ENCODE data around the gene NDUFB11. TPM values are rescaled to one million over a fixed set of nuclear protein-coding genes. Genes with fewer than 3 reads are reported as not detected.

Gene NDUFB11
- total RNA-seq, 1 donor from 2014 or later = 212 TPM

DNA sequence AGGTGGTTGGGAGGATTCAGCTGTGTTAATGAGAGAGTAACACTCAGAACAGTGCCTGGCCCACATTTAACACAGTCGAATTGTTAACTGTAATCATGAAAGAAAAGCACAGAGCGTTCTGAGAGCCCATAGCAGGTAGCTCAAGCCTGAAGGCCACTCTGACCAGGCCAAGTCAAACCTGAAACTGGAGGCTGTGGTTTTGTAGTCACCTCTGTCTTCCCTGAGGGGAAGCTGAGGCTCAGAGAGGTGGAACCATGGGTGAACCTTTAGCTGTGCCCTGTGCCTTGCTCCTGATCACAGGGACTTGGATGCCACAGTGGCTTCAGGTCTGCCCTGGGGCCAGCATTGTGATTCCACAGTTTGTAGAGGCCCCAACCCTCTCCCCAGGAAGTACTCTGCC is 32.6 kb upstream of the NDUFB11 start:
- intact Hi-C loops (cut with DNase I) = no loop called here
- ATAC-seq (no peak), DNase-seq (ENCODE audit: missing footprints) (no peak)

DNA sequence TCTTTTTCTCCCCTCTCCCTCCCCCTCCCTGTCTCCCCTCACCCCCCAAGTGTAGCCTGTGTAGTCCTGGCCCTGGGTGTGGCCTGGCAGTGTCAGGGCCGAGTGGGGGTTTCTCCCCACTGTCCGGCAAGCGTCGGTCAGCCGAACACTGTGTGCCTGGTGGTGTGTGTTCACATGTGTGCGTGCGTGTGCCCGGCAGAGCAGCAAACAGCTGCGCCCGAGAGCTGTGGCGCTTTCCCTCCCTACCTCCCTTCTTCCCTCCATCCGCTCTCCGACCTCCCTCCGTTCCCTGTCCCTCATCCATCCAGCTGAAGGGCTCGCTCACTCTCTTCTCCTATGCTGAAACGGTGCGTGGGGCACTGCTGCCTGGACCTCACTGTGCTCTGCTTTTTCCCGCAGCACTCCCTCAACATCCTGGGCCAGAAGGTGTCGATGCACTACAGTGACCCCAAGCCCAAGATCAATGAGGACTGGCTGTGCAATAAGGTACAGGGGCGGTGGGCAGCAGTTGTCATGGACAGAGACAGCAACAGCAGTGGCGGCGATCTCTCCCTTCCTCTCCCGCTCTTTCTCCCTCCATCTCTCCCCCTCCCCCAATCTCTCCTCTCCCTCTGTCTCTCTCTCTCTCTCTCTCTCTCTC is 31.7 kb upstream of the NDUFB11 start:
- DNase-seq (ENCODE audit: missing footprints) = no peak
- intact Hi-C loops (cut with DNase I) = no loop called here
- ATAC-seq = no peak

DNA sequence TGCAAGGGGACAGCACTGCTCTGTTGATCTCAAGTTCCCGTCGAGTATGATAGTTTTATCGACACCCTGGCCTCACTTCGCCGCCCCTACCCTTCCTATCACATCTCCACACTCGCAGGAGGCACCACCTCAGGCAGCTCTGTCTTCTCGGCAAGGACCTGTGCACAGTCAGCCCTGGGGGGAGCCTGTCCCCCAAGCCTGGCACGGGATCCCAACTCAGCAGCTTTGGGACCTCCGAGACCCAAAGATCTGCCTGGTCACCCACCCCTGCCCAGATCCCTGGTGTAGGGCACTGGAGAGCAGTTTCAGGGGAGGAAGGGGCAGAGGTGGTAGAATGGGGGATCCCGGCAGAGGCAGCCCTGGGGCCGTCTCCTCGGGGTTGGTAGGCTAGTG is 31.1 kb upstream of the NDUFB11 start:
- DNase-seq (ENCODE audit: missing footprints) (no peak), ATAC-seq (no peak)
- intact Hi-C loops (cut with DNase I) = no loop called here

DNA sequence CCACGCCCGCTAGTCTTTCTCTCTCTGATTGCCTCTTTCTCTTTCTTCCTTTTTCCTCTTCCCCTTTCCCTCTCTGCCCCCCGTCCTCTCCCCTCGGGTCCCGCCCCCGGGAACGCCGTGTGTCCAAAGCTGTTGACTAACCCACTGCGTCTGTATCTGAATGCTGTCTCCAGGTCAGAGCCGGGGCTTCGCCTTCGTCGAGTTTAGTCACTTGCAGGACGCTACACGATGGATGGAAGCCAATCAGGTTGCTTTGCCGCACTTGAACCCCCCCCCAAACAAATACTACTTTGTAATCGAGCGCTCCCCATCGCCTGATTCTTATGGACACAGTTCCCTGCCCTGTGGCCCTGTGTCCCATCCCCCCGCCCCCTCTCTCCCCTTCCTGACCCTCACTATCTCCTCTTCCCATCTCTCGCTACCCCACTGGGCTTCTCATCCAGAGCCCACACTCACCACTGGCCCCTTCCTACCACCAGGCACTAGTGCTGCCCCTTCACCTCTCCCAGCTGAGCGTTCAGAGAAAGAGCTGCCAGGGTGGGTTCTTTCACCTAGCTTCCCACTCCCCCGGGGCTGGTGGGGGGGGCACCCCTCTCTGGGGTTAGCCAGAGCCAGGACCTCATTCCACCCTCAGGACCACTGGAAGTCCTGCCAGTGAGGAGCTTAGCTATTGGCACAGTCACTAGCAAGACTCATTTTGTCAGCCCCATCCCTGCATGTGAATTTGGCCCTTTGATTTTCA is 30.5 kb upstream of the NDUFB11 start:
- DNase-seq (ENCODE audit: missing footprints) = no peak
- ATAC-seq = no peak
- intact Hi-C loops (cut with DNase I) = no loop called here

DNA sequence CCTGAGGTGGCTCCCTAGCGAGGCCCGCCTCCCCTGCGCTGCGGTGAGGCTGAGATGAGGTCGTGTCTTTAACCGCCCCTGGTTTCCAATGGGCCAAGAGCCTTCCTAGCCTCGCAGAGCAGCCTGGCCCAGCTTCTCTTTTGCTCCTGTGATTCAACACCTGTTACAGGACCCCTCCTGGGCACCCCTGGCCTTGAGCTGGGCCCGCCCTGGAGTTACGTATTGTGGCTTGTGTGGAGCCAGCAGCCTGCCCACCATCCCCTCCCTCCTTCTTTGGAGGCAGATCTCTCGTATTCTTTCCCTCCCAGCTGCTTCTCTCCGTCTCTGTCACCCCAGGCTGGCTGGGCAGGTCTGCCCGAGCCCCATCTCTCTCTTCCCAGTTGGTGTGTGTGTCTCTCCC is 29.9 kb upstream of the NDUFB11 start:
- intact Hi-C loops (cut with DNase I) = no loop called here
- DNase-seq (ENCODE audit: missing footprints) (no peak), ATAC-seq (no peak)

DNA sequence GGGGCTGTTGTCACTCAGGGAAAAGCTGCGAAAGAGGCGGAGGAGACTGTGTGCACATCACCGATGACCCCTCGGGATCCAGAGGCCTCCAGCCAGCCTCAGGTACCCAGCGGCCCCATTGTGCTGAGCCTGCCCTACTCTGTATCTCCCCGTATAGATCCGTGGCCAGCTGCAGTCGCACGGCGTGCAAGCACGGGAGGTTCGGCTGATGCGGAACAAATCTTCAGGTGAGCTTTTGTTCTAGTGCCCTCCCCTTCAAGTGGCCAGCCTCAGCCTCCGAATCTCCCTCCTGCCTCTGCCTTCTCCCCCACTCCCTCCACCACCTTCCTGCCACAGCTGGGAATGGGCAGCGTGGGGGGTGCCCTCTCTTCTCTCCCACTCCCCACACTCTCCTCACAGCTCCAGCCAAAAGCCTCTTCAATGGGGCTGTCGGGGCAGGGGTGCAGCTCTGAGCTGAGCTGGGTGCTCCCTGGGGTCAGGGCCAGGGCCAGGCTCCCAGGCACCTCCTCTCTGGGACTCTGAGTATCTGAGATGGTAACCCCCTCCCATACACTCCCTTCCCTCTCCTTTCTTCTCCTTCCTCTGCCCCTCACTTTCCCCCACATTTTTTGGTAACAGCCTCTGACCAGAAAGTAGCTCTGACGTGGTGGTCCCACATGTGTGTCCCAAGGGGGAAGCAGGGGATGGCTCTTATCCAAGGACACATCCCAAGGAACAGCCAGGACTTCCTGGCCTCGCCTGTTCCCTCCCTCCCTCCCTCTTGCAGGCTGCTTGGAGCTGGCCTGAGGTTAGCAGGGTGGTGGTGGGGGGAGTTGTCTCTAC is 28.7 kb upstream of the NDUFB11 start:
- intact Hi-C loops (cut with DNase I) = no loop called here
- no peak for DNase-seq (ENCODE audit: missing footprints)
- no peak for ATAC-seq

DNA sequence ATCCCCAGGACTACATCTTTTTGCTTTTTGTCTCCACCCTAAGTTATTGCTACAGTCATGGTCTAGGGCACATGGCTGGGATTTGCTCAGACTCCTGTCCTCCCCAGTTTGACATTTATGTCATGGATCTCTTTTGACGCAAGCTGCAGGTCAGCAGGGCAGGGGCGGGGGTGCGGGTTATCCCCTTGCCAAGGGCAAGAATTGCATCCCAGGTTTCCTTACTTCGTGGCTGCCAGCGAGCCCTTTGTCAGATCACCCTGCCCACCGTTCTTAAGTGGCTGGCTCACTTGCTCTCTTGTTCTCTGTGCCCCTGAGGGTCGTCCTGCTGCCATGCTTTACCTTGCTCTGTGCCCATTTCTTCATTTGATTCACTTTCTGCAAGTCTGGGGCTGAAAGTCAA is 28.0 kb upstream of the NDUFB11 start:
- DNase-seq (ENCODE audit: missing footprints) (no peak), ATAC-seq (no peak)
- intact Hi-C loops (cut with DNase I) = no loop called here

DNA sequence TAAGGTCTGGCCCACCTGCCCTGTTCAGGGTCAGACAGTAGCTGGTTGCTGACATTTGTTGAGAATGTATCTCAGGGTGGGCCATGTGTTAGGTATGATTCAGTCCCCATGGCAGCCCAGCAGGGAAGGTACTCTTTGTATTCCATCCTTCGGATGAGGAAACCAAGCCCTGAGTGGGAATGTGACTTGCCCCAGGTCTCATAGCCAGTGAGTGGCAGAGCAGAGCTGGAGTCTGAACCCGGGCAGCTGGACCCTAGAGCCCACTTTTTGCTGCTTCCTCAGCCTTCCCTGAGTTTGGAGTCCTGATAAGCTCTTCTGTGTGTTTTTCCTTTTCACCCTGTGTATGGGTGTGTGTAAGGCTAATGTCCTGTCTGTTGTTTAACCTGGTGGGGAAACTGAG is 27.5 kb upstream of the NDUFB11 start:
- ATAC-seq (no peak), DNase-seq (ENCODE audit: missing footprints) (no peak)
- intact Hi-C loops (cut with DNase I) = no loop called here

DNA sequence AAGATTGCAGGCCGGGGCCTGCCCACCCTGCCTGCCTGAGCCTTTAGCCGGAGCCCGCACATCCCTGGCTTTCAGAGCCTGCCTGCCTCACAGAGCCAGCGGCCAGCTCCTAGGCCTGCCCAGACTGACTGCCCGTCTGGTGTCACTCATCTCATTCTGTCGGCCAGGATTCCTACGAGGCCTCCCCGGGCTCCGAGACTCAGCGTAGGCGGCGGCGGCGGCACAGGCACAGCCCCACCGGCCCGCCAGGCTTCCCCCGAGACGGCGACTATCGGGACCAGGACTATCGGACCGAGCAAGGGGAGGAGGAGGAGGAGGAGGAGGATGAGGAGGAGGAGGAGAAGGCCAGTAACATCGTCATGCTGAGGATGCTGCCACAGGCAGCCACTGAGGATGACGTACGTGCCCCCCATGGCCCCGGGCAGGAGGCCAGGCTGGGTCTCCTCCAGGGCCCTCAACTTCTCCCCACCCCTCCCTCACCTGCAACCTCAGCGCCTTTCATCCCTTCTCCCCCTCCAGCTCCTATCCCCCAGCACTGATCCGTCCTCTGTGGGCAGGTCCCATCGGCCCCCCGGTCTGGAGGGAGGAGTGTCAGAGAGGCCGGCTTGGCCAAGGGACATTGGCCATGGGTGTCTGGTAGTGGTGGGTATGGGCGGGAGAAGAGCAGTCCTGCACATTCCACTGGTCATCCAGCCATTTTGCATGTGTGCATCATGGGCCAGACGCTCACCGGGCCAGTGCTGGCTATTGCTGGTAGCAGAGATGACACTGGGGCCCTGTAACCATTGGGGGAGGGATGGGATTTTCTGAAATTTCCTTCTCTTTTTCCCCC is 26.6 kb upstream of the NDUFB11 start:
- intact Hi-C loops (cut with DNase I) = no loop called here
- no peak for ATAC-seq
- no peak for DNase-seq (ENCODE audit: missing footprints)

DNA sequence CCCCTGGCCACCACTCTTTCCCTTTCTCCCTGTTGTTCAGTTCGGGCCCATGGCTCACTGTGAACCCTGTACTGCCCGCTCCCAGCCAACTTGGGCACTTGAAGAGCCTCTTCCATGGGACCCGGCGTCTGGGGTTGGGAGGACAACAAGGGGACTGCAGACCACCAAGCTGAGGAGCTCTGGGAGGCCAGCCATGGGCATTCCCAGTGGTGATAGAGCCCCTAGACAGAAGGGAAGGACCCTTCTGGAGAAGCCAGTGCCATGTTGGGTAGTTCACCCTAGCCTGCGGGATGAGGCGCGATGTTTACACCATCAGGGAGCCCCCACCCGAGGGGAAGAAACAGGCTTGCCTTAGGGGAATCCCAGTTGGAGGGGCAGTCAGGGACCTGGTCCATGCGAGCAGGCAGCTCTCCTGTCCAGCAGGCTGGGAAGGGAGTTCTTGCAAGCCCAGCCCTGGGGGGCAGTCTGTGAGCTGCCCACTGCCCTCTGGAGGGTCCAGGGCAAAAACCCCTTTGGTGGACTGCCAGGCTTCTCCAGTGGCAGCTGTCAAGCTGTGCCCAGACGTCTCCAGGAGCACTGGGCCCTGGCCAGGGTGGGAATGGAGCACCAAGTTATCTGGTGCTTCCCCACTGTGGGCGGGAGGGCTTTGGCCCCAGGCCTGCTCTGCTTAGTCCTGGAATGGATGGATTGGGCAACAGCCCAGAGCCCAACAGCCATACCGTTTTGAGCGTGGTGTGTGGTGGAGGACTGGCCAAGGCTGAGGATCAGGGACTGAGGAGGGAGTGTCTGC is 25.4 kb upstream of the NDUFB11 start:
- DNase-seq (ENCODE audit: missing footprints) (no peak), ATAC-seq (peak; percentile 80)
- intact Hi-C loops (cut with DNase I) = no loop called here

DNA sequence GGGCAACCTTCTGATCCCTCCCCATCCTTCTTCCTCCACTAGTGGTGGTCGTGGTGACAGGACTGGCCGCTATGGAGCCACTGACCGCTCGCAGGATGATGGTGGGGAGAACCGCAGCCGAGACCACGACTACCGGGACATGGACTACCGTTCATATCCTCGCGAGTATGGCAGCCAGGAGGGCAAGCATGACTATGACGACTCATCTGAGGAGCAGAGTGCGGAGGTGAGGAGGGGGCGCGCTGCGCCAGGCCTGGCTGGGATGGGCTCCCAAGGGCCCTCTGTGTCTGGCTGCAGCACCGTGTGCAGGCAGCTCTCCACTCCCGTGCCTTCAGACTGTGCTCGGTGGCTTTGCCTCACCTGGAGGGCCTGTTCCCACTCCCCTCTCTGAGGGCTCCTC is 24.8 kb upstream of the NDUFB11 start:
- intact Hi-C loops (cut with DNase I) = no loop called here
- no peak for DNase-seq (ENCODE audit: missing footprints)
- ATAC-seq = no peak

DNA sequence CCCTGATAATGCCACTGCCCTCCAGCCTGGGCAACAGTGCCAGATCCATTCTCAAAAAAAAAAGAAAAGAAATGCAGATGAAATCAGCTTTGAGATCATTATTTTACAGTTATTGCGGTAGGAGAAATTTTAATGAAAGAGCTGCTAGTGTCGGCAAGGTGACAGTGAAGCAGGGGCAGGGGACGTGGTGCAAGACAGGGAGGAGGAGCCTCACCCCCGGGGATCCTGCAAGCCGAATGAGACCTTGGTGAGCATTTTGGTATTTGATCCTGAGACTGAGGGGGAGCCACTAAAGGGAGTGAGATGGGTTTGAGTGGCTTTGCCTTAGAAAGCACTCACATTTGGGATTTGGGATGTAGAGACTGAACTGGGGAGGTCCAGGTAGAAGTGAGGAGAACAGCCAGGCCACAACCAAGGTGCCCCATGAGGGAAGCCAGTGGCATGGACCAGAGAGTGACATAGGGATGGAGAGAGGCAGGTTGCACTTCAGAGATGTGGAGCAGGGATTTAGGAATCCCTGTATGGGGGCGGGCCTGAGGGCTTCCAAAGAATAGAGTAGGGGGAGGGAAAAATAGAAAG is 24.1 kb upstream of the NDUFB11 start:
- ATAC-seq (no peak), DNase-seq (ENCODE audit: missing footprints) (no peak)
- intact Hi-C loops (cut with DNase I) = no loop called here

DNA sequence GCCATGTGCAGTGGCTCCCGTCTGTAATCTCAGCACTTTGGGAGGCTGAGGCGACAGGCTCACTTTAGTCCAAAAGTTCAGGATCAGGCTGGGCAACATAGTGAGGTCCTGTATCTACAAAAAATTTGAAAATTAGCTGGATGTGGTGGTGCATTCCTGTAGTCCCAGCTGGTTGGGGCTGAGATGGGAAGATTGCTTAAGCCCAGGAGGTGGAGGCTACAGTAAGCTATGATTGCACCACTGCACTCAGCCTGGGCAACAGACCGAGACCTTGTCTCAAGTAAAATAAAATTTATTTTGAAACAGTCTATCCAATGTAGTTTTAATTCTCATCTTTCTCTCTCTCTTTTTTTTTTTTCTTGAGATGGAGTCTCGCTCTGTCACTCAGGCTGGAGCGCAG is 21.6 kb upstream of the NDUFB11 start:
- no peak for ATAC-seq
- intact Hi-C loops (cut with DNase I) = no loop called here
- no peak for DNase-seq (ENCODE audit: missing footprints)

DNA sequence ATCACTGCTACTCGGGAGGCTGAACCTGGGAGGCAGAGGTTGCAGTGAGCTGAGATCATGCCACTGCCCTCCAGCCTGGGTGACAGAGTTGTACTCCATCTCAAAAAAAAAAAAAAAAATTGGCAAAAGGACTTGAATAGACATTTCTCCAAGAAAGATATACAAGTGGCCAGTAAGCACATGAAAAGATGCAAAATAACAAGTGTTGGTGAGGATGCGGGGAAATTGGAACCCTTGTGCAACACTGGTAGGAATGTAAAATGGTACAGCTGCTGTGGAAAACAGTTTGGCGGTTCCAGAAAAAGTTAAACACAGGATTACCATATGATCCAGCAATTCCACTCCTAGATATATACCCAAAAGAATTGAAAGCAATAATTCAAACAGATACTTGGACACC is 19.9 kb upstream of the NDUFB11 start:
- no peak for ATAC-seq
- intact Hi-C loops (cut with DNase I) = no loop called here
- no peak for DNase-seq (ENCODE audit: missing footprints)

DNA sequence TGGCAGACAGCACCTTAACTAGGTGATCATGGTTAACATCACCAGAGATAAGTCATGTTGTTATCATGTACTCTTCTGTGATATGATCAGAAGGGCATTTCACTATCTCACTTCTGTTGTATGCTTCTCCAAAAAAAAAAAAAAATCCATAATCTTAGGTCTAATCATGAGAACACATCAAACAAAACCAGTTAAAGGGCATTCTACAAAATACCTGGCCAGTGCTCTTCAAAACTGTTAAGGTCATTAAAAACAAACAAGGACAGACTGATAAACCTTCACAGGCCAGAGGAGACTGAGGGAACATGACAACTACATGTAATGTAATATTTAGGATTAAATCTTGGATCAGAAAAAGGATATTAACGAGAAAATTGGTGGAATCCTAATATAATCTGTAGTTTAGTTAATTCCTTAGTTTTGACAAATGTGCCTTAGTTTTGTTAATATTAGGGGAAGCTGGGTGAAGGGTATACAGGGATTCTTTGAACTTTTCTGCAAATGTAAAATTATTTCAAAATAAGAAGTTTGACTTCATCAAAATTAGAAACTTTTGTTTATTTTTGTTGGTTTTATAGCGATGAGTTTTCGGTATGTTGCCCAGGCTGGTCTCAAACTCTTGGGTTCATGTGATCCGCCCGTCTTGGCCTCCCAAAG is 18.6 kb upstream of the NDUFB11 start:
- no peak for ATAC-seq
- intact Hi-C loops (cut with DNase I) = no loop called here

DNA sequence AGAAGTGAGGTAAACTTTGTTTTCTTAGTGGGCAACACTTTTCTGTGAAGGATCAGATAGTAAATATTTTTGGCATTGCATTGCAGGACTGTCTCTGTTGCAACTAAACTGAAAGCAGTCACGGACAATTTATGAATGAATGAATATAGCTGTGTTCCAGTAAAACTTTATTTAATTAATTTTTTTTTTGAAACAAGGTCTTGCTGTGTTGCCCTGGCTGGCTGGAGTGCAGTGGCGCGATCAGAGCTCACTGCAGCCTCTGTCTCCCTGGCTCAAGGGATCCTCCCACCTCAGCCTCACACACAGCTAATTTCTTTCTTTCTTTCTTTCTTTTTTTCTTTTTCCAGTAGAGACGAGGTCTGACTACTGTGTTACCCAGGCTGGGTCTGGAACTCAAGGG is 16.3 kb upstream of the NDUFB11 start:
- intact Hi-C loops (cut with DNase I) = no loop called here
- ATAC-seq (no peak), DNase-seq (ENCODE audit: missing footprints) (no peak)

More for the DNA sequence above, 18.6 kb upstream of the NDUFB11 start:
- DNase-seq (ENCODE audit: missing footprints) = no peak

DNA sequence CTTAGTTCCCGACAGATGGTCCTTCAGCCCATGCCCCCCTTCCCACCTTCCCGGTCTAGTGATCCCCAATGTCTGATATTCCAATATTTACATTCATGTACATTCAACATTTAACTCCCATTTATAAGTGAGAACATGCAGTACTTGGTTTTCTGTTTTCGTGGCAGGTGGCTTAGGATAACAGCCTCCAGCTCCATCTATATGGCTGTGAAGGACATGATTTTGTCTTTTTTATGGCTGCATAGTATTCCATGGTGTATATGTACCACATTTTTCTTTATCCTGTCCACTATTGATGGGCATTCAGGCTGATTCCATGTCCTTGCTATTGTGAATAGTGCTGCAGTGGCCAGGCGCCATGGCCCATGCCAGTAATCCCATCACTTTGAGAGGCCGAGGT is 14.3 kb upstream of the NDUFB11 start:
- intact Hi-C loops (cut with DNase I) = no loop called here
- ATAC-seq (no peak), DNase-seq (ENCODE audit: missing footprints) (no peak)

DNA sequence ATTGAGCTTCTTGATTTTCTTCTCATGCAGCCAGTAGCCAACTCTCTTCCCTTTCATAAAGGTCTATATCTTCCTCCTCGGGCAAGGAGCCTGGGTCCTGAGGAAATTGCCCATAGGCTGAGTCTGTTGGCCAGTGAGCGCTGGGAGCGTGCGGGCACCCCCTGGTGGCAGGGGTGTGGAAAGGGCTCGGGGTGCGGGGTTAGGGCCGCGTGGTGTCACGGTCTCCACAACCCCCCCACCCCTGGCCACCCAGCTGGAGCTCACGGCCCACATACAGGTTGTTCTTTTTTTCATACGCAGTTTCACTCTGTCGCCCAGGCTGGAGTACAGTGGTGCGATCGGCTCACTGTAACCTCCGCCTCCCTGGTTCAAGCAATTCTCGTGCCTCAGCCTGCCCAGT is 13.6 kb upstream of the NDUFB11 start:
- intact Hi-C loops (cut with DNase I) = no loop called here
- no peak for DNase-seq (ENCODE audit: missing footprints)
- ATAC-seq = no peak
